Lung (tissue), 12 donors: ENCODE measurements around the gene MAP3K6. TPM values are rescaled to one million over a fixed set of nuclear protein-coding genes. Genes with fewer than 3 reads are reported as not detected.

Source experiments
- ATAC-seq: fragments of 200-7000 bp; cut with Tn5 transposase; one replicate; pipeline ENCODE4 v1.9.1; 2020; ENCODE audit warnings: moderate number of reproducible peaks; ENCODE audit not compliant: insufficient read depth, low FRiP score
- DNase-seq, 3 donors: peaks; one replicate each; pipeline ENCODE4 v3.0.0-alpha.2; 2013 to 2017
- H3K27ac ChIP-seq, 2 donors: one replicate each; pipeline ENCODE4 v1.5.1; 2013; ENCODE audit warnings: mild to moderate bottlenecking in 2 of 2, moderate library complexity in 2 of 2, control low read depth in 1 of 2, inconsistent platforms in 1 of 2, low read depth in 1 of 2, low read length in 1 of 2
- H3K27me3 ChIP-seq, 3 donors: one replicate each; pipeline ENCODE4 v1.5.1; 2013; ENCODE audit warnings: low read length in 2 of 3; ENCODE audit not compliant: control insufficient read depth in 3 of 3, insufficient read depth in 3 of 3
- H3K36me3 ChIP-seq, 4 donors: one replicate each; pipeline ENCODE4 v1.5.1; 2013; ENCODE audit warnings: low read length in 4 of 4, mild to moderate bottlenecking in 1 of 4, moderate library complexity in 1 of 4; ENCODE audit not compliant: control insufficient read depth in 4 of 4, insufficient read depth in 4 of 4
- H3K4me1 ChIP-seq, 5 donors: one replicate each; pipeline ENCODE4 v1.5.1; 2013; ENCODE audit warnings: low read length in 5 of 5, mild to moderate bottlenecking in 2 of 5, moderate library complexity in 1 of 5; ENCODE audit not compliant: control insufficient read depth in 5 of 5, insufficient read depth in 5 of 5
- H3K4me3 ChIP-seq: one replicate; pipeline ENCODE4 v1.5.1; 2013; ENCODE audit warnings: mild to moderate bottlenecking, control low read depth, moderate library complexity
- H3K9ac ChIP-seq, 2 donors: one replicate each; pipeline ENCODE4 v1.5.1; 2013; ENCODE audit warnings: low read length in 2 of 2, control low read depth in 1 of 2; ENCODE audit not compliant: insufficient read depth in 1 of 2
- H3K9me3 ChIP-seq, 4 donors: one replicate each; pipeline ENCODE4 v1.5.1; 2013; ENCODE audit warnings: low read length in 3 of 4, mild to moderate bottlenecking in 1 of 4, moderate library complexity in 1 of 4; ENCODE audit not compliant: control insufficient read depth in 4 of 4, insufficient read depth in 3 of 4
- CTCF ChIP-seq: IDR thresholded peaks from 2 replicates; pipeline ENCODE4 v1.5.1; 2012; ENCODE audit warnings: mild to moderate bottlenecking; ENCODE audit errors: control extremely low read depth, extremely low read depth
- WGBS, 2 donors: extraction: QIAGEN DNeasy Blood & Tissue Kit; methylation state at CpG; one replicate each; pipeline ENCODE4 v1.1.7; 2013; 5-methylcytosine and 5-hydroxymethylcytosine counted together
- polyA plus RNA-seq, 2 donors: library from polyadenylated mRNA; stranded (reverse); fragments of 200-250 nt; gene quantifications; one replicate each; pipeline ENCODE4 v1.2.1, GENCODE V29; 2013
- total RNA-seq, 2 donors: library from RNA; depleted of rRNA in 1 of 2; stranded (reverse); fragments of >200 nt in 1 of 2; gene quantifications; one replicate each; pipeline ENCODE4 v1.2.1, GENCODE V29; 2014 to 2021
- donor health status: control.
- donor health status: control.
- donor health status: Bipolar disorder and iron deficiency.
- donor health status: healthy.
- donor health status: DM: yes; HTN: yes; CAD: no.

MAP3K6 gene
- total and polyA plus RNA-seq, 4 donors = 17.0 to 96.6 (median 62.8) TPM

GRCh38 chr1:27364696-27365371 lies 1.9 kb downstream of the MAP3K6 start:
- H3K4me3 ChIP-seq = peak overlapping the region; percentile 1
- no peaks in the 10 kb centered on the region for H3K9me3 ChIP-seq
- DNase-seq (no peak), ATAC-seq (no peak)
- peaks cover 0 to 2% (median 0%) of the 10 kb centered on the region in 3 donors for H3K27me3 ChIP-seq
- TF ChIP-seq CTCF = no peak
- peaks cover 0 to 17% (median 10%) of the 10 kb centered on the region in 5 donors for H3K4me1 ChIP-seq
- H3K36me3 ChIP-seq = peaks cover 0 to 46% (median 2%) of the 10 kb centered on the region in 4 donors
- peak overlapping the region; percentile 78 to 98 for H3K27ac ChIP-seq
- peak overlapping the region in 1 of 2 donors; percentile 62 for H3K9ac ChIP-seq
- 72 to 76% methylated on average over 11 of the region's 11 CpGs for WGBS, 2 donors

- 92 to 95% methylated on average over 26 of the region's 26 CpGs for WGBS, 2 donors
- H3K9me3 ChIP-seq = no peaks in the 10 kb centered on the region
- no peak overlapping the region for H3K4me3 ChIP-seq
- H3K36me3 ChIP-seq = peaks cover 0 to 51% (median 2%) of the 10 kb centered on the region in 4 donors
- no peak for TF ChIP-seq CTCF
- H3K4me1 ChIP-seq = peaks cover 0 to 17% (median 10%) of the 10 kb centered on the region in 5 donors
- no peak overlapping the region for H3K9ac ChIP-seq
- peaks cover 0 to 2% (median 0%) of the 10 kb centered on the region in 3 donors for H3K27me3 ChIP-seq
- no peak for DNase-seq
- no peak overlapping the region for H3K27ac ChIP-seq
- ATAC-seq = no peak
These were observed 2.7 kb downstream of the MAP3K6 start for GRCh38 chr1:27363766-27364695.

- 93 to 94% methylated on average over 8 of the region's 8 CpGs for WGBS, 2 donors
- Histone ChIP-seq H3K4me1 (peaks cover 0 to 13% (median 10%) of the 10 kb centered on the region in 5 donors), H3K36me3 (peaks cover 0 to 73% (median 2%) of the 10 kb centered on the region in 4 donors), H3K4me3 (no peak overlapping the region), H3K9me3 (no peaks in the 10 kb centered on the region), H3K27ac (no peak overlapping the region), H3K27me3 (peaks cover 0 to 2% (median 0%) of the 10 kb centered on the region in 3 donors), H3K9ac (no peak overlapping the region)
- no peak for TF ChIP-seq CTCF
- no peak for DNase-seq
- ATAC-seq = no peak
These were observed 5.2 kb downstream of the MAP3K6 start for GRCh38 chr1:27361553-27361952.
